ACC112 (cell line): ENCODE data around the gene NLRP9.

Experiments
- H2AFZ ChIP-seq: fragments of 200-600 bp; sonication (generic); one replicate; pipeline ENCODE4 v1.6.0; 2017; ENCODE audit warnings: antibody characterized with exemption, low read length; ENCODE audit not compliant: unreplicated experiment
- H3K27ac ChIP-seq: fragments of 200-600 bp; sonication (generic); 2 replicates; pipeline ENCODE4 v1.5.1; 2014; ENCODE audit warnings: low read depth, mild to moderate bottlenecking, antibody characterized with exemption, low read length, moderate library complexity
- H3K27me3 ChIP-seq: fragments of 200-600 bp; sonication (generic); 2 replicates; pipeline ENCODE4 v1.6.1; 2014; ENCODE audit warnings: mild to moderate bottlenecking, antibody characterized with exemption, low read length, moderate library complexity, mixed read lengths; ENCODE audit not compliant: insufficient read depth
- H3K36me3 ChIP-seq: fragments of 200-600 bp; sonication (generic); 2 replicates; pipeline ENCODE4 v1.6.1; 2016; ENCODE audit warnings: mild to moderate bottlenecking, antibody characterized with exemption, low read length, moderate library complexity, mixed read lengths; ENCODE audit not compliant: insufficient read depth
- H3K4me1 ChIP-seq: fragments of 200-600 bp; sonication (generic); one replicate; pipeline ENCODE4 v1.6.1; 2016; ENCODE audit warnings: low read length, mixed read lengths; ENCODE audit not compliant: insufficient read depth, unreplicated experiment, control insufficient read depth
- H3K4me3 ChIP-seq: fragments of 200-600 bp; sonication (generic); 2 replicates; pipeline ENCODE4 v1.5.1; 2014; ENCODE audit warnings: mild to moderate bottlenecking, low read depth, low read length
- H3K79me2 ChIP-seq: fragments of 200-600 bp; sonication (generic); one replicate; pipeline ENCODE4 v1.6.0; 2016; ENCODE audit warnings: low read length; ENCODE audit not compliant: control insufficient read depth, unreplicated experiment, insufficient read depth

The NLRP9 gene

DNA sequence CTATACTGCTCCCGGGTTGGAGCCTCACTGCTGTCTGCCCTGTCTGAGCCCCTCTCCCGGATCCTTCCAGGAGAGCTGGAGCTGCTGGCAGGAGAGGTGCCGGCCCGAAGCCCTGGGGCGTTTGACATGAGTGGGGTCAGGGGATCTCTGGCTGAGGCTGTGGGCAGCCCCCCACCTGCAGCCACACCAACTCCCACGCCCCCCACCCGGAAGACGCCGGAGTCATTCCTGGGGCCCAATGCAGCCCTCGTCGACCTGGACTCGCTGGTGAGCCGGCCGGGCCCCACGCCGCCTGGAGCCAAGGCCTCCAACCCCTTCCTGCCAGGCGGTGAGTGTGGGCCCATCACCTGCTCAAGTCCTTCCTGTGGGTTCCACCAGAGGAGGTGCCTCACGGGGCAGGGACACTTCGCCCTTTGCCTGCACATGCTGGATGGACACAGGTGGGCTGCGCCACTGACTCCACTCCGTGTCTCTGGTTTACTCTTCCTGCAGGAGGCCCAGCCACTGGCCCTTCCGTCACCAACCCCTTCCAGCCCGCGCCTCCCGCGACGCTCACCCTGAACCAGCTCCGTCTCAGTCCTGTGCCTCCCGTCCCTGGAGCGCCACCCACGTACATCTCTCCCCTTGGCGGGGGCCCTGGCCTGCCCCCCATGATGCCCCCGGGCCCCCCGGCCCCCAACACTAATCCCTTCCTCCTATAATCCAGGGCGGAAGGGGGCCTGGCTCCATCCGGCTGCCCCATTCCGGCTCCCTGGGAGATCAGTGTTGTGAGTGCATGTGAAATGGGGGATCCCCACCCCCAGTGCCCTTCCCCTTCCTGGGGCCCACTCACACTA is 43.3 kb downstream of the NLRP9 start:
- Histone ChIP-seq H2AFZ (no peak overlapping the region), H3K4me3 (no peak overlapping the region), H3K27me3 (no peaks in the 10 kb centered on the region), H3K4me1 (no peaks in the 10 kb centered on the region), H3K36me3 (no peaks in the 10 kb centered on the region), H3K27ac (no peak overlapping the region), H3K79me2 (no peaks in the 10 kb centered on the region)

DNA sequence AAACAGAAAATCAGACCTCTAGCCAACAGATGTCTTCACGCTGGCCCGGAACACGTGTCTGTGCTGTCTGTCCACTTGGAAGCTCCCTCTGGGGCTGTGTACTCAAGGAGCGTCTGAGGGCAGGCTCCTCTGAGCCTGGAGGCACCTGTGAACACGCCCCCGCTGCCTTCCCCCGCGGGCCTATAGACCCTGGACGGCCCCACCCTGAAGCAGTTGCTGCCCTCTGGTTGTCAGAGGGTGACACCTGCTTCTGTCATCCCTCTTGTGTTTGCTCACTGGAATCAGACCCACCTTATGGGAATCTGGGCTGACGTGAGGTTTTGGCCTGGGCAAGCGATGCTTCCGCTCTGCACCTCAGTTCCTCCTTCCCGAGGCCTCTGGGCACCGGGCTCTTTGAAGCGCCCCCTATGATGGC is 44.0 kb downstream of the NLRP9 start:
- no peak overlapping the region for H2AFZ ChIP-seq
- H3K79me2 ChIP-seq: no peaks in the 10 kb centered on the region
- no peaks in the 10 kb centered on the region for H3K27me3 ChIP-seq
- no peak overlapping the region for H3K27ac ChIP-seq
- no peak overlapping the region for H3K4me3 ChIP-seq
- no peaks in the 10 kb centered on the region for H3K4me1 ChIP-seq
- H3K36me3 ChIP-seq: no peaks in the 10 kb centered on the region

DNA sequence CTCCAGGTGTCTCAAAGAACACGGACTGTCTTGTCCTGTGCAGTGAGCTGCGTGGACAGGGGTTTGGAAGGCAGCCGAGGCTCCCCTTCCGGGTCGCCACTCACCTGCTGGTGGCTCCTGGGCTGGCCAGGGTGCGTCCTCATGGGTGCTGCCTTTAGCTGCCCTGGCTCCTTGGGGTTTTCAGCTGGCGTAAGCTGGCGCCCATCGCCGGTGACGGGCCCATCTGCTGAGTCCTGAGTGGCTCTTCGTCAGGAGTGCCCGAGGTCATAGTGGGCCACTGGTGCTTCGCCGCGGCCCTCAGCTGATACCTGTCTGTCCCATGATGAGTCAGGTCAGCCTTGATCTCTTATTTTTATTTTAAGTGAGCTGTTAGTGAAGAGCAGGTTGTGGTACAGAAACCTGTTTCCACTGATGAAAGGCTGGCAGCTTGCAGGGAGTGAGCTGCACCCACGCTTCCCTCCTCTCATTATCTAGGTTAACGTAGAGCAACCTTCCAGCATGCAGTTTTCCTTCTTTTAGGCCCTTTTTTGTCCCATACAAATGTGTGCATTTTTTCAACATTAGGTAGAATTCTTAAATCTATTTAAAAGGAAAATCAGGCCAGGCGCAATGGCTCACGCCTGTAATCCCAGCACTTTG is 44.7 kb downstream of the NLRP9 start:
- Histone ChIP-seq H3K79me2 (no peaks in the 10 kb centered on the region), H3K4me3 (no peak overlapping the region), H2AFZ (no peak overlapping the region), H3K36me3 (no peaks in the 10 kb centered on the region), H3K27ac (no peak overlapping the region), H3K27me3 (no peaks in the 10 kb centered on the region), H3K4me1 (no peaks in the 10 kb centered on the region)

DNA sequence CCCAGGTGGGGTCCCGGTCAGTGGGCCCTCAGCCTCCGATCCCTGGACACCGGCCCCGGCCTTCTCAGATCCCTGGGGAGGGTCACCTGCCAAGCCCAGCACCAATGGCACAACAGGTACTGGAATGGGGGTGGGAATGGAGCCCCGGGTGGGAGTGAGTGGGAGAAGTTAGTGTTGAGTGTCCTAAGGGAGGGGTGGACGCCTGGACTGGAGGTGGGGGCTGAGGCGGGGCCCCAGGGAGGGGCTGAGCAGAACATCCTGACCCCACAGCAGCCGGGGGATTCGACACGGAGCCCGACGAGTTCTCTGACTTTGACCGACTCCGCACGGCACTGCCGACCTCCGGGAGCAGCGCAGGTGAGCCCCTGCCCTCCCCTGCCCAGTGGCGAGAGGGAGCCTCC is 45.5 kb downstream of the NLRP9 start:
- H3K79me2 ChIP-seq: no peaks in the 10 kb centered on the region
- H3K36me3 ChIP-seq: no peaks in the 10 kb centered on the region
- H3K4me3 ChIP-seq: no peak overlapping the region
- H3K27me3 ChIP-seq: no peaks in the 10 kb centered on the region
- no peaks in the 10 kb centered on the region for H3K4me1 ChIP-seq
- no peak overlapping the region for H2AFZ ChIP-seq
- no peak overlapping the region for H3K27ac ChIP-seq

DNA sequence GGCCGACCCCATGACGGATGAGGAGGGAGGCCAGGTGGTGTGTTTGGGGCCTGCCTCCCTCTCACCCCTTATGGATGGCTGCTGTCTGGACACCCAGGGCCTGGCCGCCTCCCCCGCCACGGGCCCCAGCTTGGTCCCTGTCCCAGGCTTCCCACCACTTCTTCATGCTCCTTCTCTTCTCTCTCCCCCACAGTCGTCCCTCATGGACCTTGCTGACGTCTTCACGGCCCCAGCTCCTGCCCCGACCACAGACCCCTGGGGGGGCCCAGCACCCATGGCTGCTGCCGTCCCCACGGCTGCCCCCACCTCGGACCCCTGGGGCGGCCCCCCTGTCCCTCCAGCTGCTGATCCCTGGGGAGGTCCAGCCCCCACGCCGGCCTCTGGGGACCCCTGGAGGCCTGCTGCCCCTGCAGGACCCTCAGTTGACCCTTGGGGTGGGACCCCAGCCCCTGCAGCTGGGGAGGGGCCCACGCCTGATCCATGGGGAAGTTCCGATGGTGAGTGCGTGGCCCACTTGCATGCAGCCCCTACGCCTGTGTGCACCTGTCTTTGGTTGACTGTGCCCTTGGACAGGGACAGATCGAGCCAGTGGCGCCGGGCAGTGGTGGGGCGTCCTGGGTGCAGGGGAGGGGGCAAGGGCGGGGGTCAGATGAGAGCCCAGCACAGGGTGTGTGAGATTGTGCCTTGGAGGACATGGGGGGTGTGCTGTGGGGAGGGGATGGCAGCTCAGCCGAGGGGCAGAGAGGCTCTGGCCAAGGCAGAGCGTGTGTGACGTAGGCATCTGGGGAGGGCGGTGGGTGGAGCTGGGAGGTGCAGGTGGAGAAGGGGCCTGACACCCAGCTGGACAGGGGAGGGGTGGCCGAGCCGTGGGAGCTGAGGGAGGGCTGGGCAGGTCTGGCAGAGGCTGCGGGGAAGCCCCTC is 46.4 kb downstream of the NLRP9 start:
- Histone ChIP-seq H3K79me2 (no peaks in the 10 kb centered on the region), H3K36me3 (no peaks in the 10 kb centered on the region), H3K27ac (no peak overlapping the region), H3K4me1 (no peaks in the 10 kb centered on the region), H2AFZ (no peak overlapping the region), H3K27me3 (no peaks in the 10 kb centered on the region), H3K4me3 (no peak overlapping the region)

DNA sequence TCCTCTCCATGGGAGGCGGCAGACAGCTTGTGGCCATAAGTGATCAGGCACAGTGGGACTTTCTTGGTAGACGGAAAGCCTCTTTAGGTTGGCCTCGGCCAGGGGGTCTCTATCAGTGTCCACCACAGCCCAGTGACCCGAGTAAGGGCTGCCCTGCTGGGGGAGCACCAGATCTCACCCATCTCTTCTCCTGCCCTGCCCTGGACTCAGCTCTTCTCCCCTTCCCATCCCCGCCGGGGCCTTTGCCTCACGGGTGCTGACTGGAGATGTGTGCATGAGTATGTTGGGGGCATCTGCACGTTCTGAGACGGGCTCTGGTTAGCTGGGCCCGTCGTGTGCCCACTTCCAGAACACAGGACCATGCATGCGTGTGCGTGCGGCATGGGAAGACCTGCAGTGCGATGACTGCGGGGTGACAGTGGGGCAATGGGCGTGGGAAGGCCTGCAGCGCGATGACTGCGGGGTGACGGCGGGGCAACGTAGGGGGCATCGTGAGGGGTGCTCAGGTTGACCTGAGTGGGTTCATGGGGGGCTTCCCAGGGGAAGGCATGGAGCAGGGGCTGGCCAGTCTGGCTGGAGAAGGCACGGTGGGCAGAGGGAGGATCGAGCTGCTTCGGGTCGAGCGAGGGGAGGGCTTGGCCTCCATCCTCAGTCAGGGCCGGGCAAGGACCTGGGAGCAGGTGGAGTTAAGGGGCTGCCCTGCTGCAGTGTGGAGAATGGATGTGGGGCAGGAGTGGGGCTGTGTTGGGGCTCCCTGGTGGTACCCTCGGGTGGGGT is 47.2 kb downstream of the NLRP9 start:
- no peaks in the 10 kb centered on the region for H3K27me3 ChIP-seq
- no peaks in the 10 kb centered on the region for H3K36me3 ChIP-seq
- H3K27ac ChIP-seq: no peak overlapping the region
- H3K4me1 ChIP-seq: no peaks in the 10 kb centered on the region
- no peak overlapping the region for H3K4me3 ChIP-seq
- no peak overlapping the region for H2AFZ ChIP-seq
- H3K79me2 ChIP-seq: peaks cover 6% of the 10 kb centered on the region

DNA sequence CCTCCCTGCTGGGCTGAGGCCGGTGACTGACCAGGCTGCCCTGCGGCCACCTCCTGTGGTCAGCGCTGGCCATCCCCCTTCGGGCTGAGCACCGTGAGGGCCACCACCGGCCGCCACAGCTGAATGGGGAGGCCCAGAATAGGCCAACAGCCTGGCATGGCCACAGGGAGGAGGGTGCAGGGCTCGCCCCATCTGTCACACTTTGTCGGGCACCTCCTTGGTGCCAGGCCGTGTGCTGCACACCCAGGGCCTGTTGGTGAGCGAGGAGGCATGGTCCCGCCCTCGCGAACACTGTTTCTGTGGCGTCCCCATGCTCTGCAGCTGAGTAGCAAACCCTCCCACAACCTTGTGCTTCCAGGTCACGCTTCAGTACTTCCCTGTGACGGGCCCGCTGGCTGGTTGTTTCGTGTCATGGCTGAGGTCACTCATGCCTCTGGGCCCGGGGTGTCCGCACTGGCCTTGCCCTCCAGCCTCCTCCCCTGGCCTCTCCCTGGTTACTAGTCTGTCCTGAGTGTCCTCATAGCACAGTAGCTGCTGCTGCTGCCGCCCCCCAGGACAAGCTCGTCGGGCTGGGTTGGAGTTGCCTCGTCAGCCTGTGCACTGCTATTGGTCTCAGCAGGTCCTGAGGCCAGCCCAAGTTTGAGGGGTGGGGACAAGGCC is 48.0 kb downstream of the NLRP9 start:
- Histone ChIP-seq H3K36me3 (no peaks in the 10 kb centered on the region), H3K4me1 (no peaks in the 10 kb centered on the region), H3K4me3 (no peak overlapping the region), H3K79me2 (peaks cover 6% of the 10 kb centered on the region), H3K27ac (no peak overlapping the region), H2AFZ (no peak overlapping the region), H3K27me3 (no peaks in the 10 kb centered on the region)

DNA sequence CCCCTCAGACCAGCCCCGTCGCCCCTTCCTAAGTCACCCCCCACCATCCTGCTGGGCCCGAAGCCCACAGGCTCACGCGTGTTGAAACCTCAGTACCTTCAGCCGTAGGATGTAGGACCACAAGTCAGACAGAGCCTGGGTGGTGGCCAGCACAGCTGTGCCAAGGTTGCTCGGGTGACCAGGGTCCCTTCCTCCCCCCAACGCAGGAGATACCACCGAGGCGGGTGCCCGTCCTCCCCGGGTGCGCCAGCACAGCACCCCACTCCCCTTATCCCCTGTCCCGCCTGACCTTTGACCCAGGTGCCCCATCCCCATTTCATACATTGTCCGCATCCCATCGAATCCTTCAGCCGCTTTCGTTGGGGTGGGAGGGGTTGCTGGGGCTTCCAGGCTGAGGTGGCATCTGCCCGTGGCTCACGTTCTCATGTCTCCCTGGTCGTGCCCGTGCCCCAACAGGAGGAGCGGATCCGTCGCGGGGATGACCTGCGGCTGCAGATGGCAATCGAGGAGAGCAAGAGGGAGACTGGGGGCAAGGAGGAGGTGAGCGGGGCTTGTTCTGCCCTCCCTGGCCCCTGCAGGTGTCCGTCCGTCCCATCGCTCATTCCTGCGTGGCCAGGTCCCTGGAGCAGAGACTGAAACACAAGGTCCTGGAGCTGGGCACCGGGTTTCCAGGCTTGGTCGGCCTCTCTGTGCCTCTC is 48.6 kb downstream of the NLRP9 start:
- H3K36me3 ChIP-seq: no peaks in the 10 kb centered on the region
- no peak overlapping the region for H3K4me3 ChIP-seq
- peaks cover 12% of the 10 kb centered on the region for H3K79me2 ChIP-seq
- H2AFZ ChIP-seq: no peak overlapping the region
- no peaks in the 10 kb centered on the region for H3K4me1 ChIP-seq
- H3K27me3 ChIP-seq: no peaks in the 10 kb centered on the region
- H3K27ac ChIP-seq: no peak overlapping the region

DNA sequence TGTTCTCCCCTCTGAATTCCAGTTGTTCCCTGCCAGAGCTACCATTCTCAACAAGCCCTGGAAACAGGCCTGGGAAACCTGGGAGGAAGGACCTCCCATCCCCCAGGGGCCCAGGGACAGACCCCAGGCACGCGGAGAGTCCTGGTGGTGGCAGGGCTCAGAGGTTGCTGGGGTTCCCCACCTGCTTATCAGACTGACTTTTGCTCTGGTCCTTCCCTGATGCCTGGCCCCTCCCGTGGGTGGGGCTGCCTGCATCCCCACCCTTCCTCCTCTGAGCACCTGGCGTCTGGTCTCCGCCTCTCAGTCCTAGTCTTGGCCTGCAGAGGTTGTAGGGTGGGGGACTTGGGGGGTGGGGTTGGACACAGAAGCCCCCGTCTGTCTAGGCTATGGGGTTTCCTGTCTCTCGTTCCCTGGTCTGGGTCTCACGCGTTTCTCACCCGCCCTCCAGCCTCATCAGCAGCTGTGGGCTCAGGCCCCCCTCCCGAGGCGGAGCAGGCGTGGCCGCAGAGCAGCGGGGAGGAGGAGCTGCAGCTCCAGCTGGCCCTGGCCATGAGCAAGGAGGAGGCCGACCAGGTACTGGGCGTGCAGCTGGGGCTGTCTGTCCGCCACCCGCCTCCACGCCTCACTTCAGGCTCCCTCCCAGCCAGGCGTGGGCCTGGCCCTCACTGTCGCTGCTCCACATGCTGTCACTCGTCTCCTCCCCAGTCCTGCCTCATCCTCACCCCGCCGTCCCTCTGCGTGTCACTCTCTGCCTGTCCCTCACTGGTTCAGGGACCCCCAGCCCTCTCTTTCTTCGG is 49.6 kb downstream of the NLRP9 start:
- H3K79me2 ChIP-seq: peaks cover 19% of the 10 kb centered on the region
- H3K27ac ChIP-seq: no peak overlapping the region
- H3K27me3 ChIP-seq: no peaks in the 10 kb centered on the region
- H3K4me1 ChIP-seq: no peaks in the 10 kb centered on the region
- H3K4me3 ChIP-seq: no peak overlapping the region
- no peaks in the 10 kb centered on the region for H3K36me3 ChIP-seq
- no peak overlapping the region for H2AFZ ChIP-seq
